ENCODE data around the gene CSNK1D.

GRCh38 chr17:82242977-82243647, 30.4 kb downstream of the CSNK1D start:
- TF ChIP-seq CTCF (tag by site-specific recombination; IDR thresholded peaks at IDR 0.05) (no peak), ZNF654 (tag by site-specific recombination; IDR thresholded peaks at IDR 0.05; ENCODE audit: low read depth) (no peak), ZFP3 (tag by site-specific recombination; IDR thresholded peaks at IDR 0.05; ENCODE audit: low read depth) (no peak), YY1 (tag by site-specific recombination; IDR thresholded peaks at IDR 0.05) (no peak), KLF7 (tag by site-specific recombination; IDR thresholded peaks at IDR 0.05; ENCODE audit: borderline replicate concordance) (no peak), ZNF211 (tag by site-specific recombination; IDR thresholded peaks at IDR 0.05; ENCODE audit: low read depth) (no peak), BCL11A (tag by site-specific recombination; IDR thresholded peaks at IDR 0.05; ENCODE audit: low read depth) (no peak), PBX3 (CRISPR knock-in tag; IDR thresholded peaks at IDR 0.05) (no peak), ATF2 (tag by site-specific recombination; IDR thresholded peaks at IDR 0.05; ENCODE audit: low read depth) (no peak), ZNF311 (tag by site-specific recombination; IDR thresholded peaks at IDR 0.05; ENCODE audit: borderline replicate concordance) (no peak), ZFHX2 (tag by site-specific recombination; conservative IDR thresholded peaks at IDR 0.05) (no peak), ZNF324 (tag by site-specific recombination; IDR thresholded peaks at IDR 0.05) (no peak)
